CD4-positive, alpha-beta T cell treated with Interleukin-12 subunit alpha and Interleukin-12 subunit beta, for 1 hour (primary cell): ENCODE measurements around the gene TF.

Source experiments
- DNase-seq: peaks from one replicate; pipeline ENCODE4 v3.0.0-alpha.2; 2020

The TF gene

GRCh38 chr3:133838916-133839800, 93.0 kb downstream of the TF start:
- DNase-seq = no peak

- DNase-seq = no peak
Measured at GRCh38 chr3:133840055-133840737, 94.0 kb downstream of the TF start.

GRCh38 chr3:133840767-133841166, 94.6 kb downstream of the TF start:
- no peak for DNase-seq

- no peak for DNase-seq
Measured at GRCh38 chr3:133841196-133841595, 95.0 kb downstream of the TF start.

- no peak for DNase-seq
Measured at GRCh38 chr3:133842158-133842557, 96.0 kb downstream of the TF start.

- DNase-seq = no peak
Measured at GRCh38 chr3:133843634-133844033, 97.4 kb downstream of the TF start.

- no peak for DNase-seq
Measured at GRCh38 chr3:133845127-133845526, 98.9 kb downstream of the TF start.
